HEK293 (cell line): ENCODE results near the gene MED13L.
"Not testable (repeated sequence)": the region's sequence is repeated elsewhere in the genome, so short reads cannot be mapped to it uniquely, and the experiment has no call there.

ENCODE experiments used
- CTCF ChIA-PET: fragments of 350-600 bp; formaldehyde crosslinking; extraction: SDS; loops from one replicate; lab custom pipeline; 2021; ENCODE audit warnings: antibody characterized with exemption; lab: Yijun Ruan, JAX
- POLR2A ChIA-PET: fragments of 300-600 bp; formaldehyde crosslinking; extraction: SDS; loops from one replicate; lab custom pipeline; 2020; ENCODE audit warnings: antibody characterized with exemption, inconsistent platforms; lab: Yijun Ruan, JAX
- H3K27ac ChIP-seq: fragments of 200-500 bp; sonication (Bioruptor generic); 2 replicates; pipeline ENCODE4 v1.5.1; 2014; ENCODE audit warnings: low read depth, low read length, control low read depth, inconsistent platforms; ENCODE audit errors: extremely low read depth
- H3K36me3 ChIP-seq, 2 experiments: fragments of 200-500 bp in 1 of 2; sonication (Bioruptor generic) in 1 of 2; 1 replicate in 1 of 2; 2 replicates in 1 of 2; pipeline ENCODE4 v1.5.1; 2014 to 2017; ENCODE audit warnings: inconsistent platforms in 2 of 2, low read length in 2 of 2; ENCODE audit not compliant: control insufficient read depth in 2 of 2, insufficient read depth in 1 of 2
- H3K4me1 ChIP-seq: fragments of 200-500 bp; sonication (Bioruptor generic); 2 replicates; pipeline ENCODE4 v1.5.1; 2014; ENCODE audit warnings: mild to moderate bottlenecking, low read length, inconsistent platforms; ENCODE audit not compliant: control insufficient read depth, insufficient read depth
- H3K4me3 ChIP-seq: 2 replicates; pipeline ENCODE4 v1.5.1; 2011; ENCODE audit warnings: low read depth, mild to moderate bottlenecking, control low read depth, low read length, moderate library complexity
- H3K9me3 ChIP-seq: fragments of 200-500 bp; sonication (Bioruptor generic); 2 replicates; pipeline ENCODE4 v1.5.1; 2014; ENCODE audit warnings: low read depth, low read length, inconsistent platforms; ENCODE audit not compliant: control insufficient read depth, insufficient read depth
- HIC1 ChIP-seq: fragments of 450-650 bp; formaldehyde crosslinking; IDR thresholded peaks from 2 replicates; pipeline ENCODE4 v1.5.1; 2016; ENCODE audit warnings: missing biosample characterization, missing genetic modification characterization
- INSM2 ChIP-seq: fragments of 450-650 bp; formaldehyde crosslinking; IDR thresholded peaks from 2 replicates; pipeline ENCODE4 v1.5.1; 2016; ENCODE audit warnings: missing biosample characterization, missing genetic modification characterization
- KLF10 ChIP-seq: fragments of 450-650 bp; IDR thresholded peaks from 2 replicates; pipeline ENCODE4 v1.5.1; 2018; ENCODE audit warnings: missing biosample characterization, mild to moderate bottlenecking, missing genetic modification characterization
- KLF9 ChIP-seq: fragments of 450-650 bp; formaldehyde crosslinking; IDR thresholded peaks from 2 replicates; pipeline ENCODE4 v1.5.1; 2016; ENCODE audit warnings: missing biosample characterization, missing genetic modification characterization, low read depth
- REPIN1 ChIP-seq: fragments of 450-650 bp; formaldehyde crosslinking; IDR thresholded peaks from 2 replicates; pipeline ENCODE4 v1.5.1; 2017; ENCODE audit warnings: missing biosample characterization, missing genetic modification characterization, low read depth
- SP3 ChIP-seq: fragments of 450-650 bp; formaldehyde crosslinking; IDR thresholded peaks from 2 replicates; pipeline ENCODE4 v1.5.1; 2016; ENCODE audit warnings: missing biosample characterization, missing genetic modification characterization
- WT1 ChIP-seq: fragments of 450-650 bp; formaldehyde crosslinking; IDR thresholded peaks from 2 replicates; pipeline ENCODE4 v1.5.1; 2016; ENCODE audit warnings: missing biosample characterization, missing genetic modification characterization
- ZNF202 ChIP-seq: fragments of 450-650 bp; formaldehyde crosslinking; IDR thresholded peaks from 2 replicates; pipeline ENCODE4 v1.5.1; 2016; ENCODE audit warnings: missing biosample characterization, missing genetic modification characterization, borderline replicate concordance
- ZNF239 ChIP-seq: fragments of 450-650 bp; formaldehyde crosslinking; IDR thresholded peaks from 2 replicates; pipeline ENCODE4 v1.5.1; 2016; ENCODE audit warnings: missing biosample characterization, missing genetic modification characterization
- ZNF26 ChIP-seq: fragments of 450-650 bp; formaldehyde crosslinking; IDR thresholded peaks from 2 replicates; pipeline ENCODE4 v1.5.1; 2016; ENCODE audit warnings: missing biosample characterization, missing genetic modification characterization
- ZNF366 ChIP-seq: fragments of 450-650 bp; formaldehyde crosslinking; conservative IDR thresholded peaks from 2 replicates; pipeline ENCODE4 v1.5.1; 2016; ENCODE audit warnings: missing biosample characterization, missing genetic modification characterization
- ZNF404 ChIP-seq: fragments of 450-650 bp; formaldehyde crosslinking; IDR thresholded peaks from 2 replicates; pipeline ENCODE4 v1.5.1; 2017; ENCODE audit warnings: missing biosample characterization, missing genetic modification characterization
- ZNF561 ChIP-seq: fragments of 450-650 bp; IDR thresholded peaks from 2 replicates; pipeline ENCODE4 v1.5.1; 2018; ENCODE audit warnings: missing biosample characterization, missing genetic modification characterization, borderline replicate concordance
- ZNF704 ChIP-seq: fragments of 450-650 bp; formaldehyde crosslinking; IDR thresholded peaks from 2 replicates; pipeline ENCODE4 v1.5.1; 2016; ENCODE audit warnings: missing biosample characterization, missing genetic modification characterization
- ZNF768 ChIP-seq: fragments of 450-650 bp; formaldehyde crosslinking; IDR thresholded peaks from 2 replicates; pipeline ENCODE4 v1.5.1; 2018; ENCODE audit warnings: missing biosample characterization, mild to moderate bottlenecking, missing genetic modification characterization
- TF ChIP-seq, protein P1 (sequence below): fragments of 450-650 bp; formaldehyde crosslinking; IDR thresholded peaks from 2 replicates; pipeline ENCODE4 v1.5.1; 2016; ENCODE audit warnings: missing biosample characterization, missing genetic modification characterization, borderline replicate concordance

The MED13L gene

DNA sequence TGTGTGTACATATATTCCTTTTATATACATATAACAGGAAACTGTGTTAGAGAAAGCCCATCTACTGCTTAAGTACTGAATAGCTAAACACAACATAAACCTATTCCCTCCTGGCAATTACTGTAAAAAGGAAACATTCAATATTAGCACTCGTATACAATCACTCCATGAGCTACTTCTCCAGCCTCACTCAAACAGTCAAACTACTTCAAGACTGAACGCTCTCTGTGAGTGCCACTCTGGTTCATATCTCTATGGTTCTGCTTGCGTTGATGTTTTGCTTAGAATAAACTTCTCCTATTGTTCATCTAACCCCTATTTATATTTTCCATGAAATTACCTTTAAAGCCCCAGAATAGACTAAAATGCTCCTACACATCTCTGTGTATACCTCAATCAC lies 243.7 kb downstream of the MED13L start:
- no peaks in the 10 kb centered on the region for H3K9me3 ChIP-seq
- TF ChIP-seq KLF10 (tag by site-specific recombination), result no peak
- 0 out of 3 replicates have a peak, but pooled peaks cover 0 to 3% of the 10 kb centered on the region in 2 experiments for H3K36me3 ChIP-seq
- no peak overlapping the region for H3K27ac ChIP-seq
- ChIA-PET POLR2A (no interaction called here), CTCF (interaction anchor here (0.6 to 1.4 kb wide), 2 partner anchors 12 to 724 kb away, joined by 3 read pairs; no protein-coding TSS in a partner anchor)
- no peak overlapping the region for H3K4me3 ChIP-seq
- peaks cover 2% of the 10 kb centered on the region; the same call in 1 of the 2 replicates for H3K4me1 ChIP-seq

DNA sequence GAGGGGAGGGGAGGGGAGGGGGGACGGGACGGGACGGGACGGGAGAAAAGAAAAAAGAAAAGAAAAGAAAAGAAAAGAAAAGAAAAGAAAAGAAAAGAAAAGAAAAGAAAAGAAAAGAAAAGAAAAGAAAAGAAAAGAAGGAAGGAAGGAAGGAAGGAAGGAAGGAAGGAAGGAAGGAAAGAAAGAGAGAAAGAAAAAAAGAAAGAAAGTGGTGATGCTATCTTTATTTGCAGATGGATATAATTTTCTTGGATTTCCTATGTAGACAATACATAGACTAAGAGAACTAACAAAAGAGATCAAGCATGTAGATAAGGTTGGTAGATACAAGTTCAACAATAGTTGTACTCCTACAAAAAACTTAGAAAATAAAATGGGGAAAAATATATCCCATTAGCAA lies 245.9 kb downstream of the MED13L start:
- H3K4me1 ChIP-seq, H3K4me3 ChIP-seq, H3K9me3 ChIP-seq, H3K27ac ChIP-seq, CTCF ChIA-PET, POLR2A ChIA-PET, H3K36me3 ChIP-seq: not testable (repeated sequence)
- TF ChIP-seq ZNF366 (tag by site-specific recombination), result peak; percentile 73
- TF ChIP-seq, all 188 proteins: peak for 1; not testable (repeated sequence) for 187

GRCh38 chr12:116028619-116029018 lies 248.9 kb downstream of the MED13L start:
- Histone ChIP-seq H3K27ac (no peak overlapping the region), H3K36me3 (0 out of 3 replicates have a peak, but pooled peaks cover 0 to 3% of the 10 kb centered on the region in 2 experiments), H3K4me3 (no peak overlapping the region), H3K9me3 (no peaks in the 10 kb centered on the region), H3K4me1 (peaks cover 5% of the 10 kb centered on the region; the same call in 1 of the 2 replicates)
- TF ChIP-seq ZNF26 (tag by site-specific recombination) (no peak), HIC1 (tag by site-specific recombination) (no peak), WT1 (tag by site-specific recombination) (no peak), ZNF561 (tag by site-specific recombination) (no peak), SP3 (no peak), ZNF704 (tag by site-specific recombination) (no peak), ZNF768 (tag by site-specific recombination) (no peak), INSM2 (tag by site-specific recombination) (no peak), KLF9 (tag by site-specific recombination) (no peak), ZNF202 (no peak), ZNF239 (no peak), REPIN1 (no peak), ZNF404 (no peak)
- TF ChIP-seq, protein P1, sequence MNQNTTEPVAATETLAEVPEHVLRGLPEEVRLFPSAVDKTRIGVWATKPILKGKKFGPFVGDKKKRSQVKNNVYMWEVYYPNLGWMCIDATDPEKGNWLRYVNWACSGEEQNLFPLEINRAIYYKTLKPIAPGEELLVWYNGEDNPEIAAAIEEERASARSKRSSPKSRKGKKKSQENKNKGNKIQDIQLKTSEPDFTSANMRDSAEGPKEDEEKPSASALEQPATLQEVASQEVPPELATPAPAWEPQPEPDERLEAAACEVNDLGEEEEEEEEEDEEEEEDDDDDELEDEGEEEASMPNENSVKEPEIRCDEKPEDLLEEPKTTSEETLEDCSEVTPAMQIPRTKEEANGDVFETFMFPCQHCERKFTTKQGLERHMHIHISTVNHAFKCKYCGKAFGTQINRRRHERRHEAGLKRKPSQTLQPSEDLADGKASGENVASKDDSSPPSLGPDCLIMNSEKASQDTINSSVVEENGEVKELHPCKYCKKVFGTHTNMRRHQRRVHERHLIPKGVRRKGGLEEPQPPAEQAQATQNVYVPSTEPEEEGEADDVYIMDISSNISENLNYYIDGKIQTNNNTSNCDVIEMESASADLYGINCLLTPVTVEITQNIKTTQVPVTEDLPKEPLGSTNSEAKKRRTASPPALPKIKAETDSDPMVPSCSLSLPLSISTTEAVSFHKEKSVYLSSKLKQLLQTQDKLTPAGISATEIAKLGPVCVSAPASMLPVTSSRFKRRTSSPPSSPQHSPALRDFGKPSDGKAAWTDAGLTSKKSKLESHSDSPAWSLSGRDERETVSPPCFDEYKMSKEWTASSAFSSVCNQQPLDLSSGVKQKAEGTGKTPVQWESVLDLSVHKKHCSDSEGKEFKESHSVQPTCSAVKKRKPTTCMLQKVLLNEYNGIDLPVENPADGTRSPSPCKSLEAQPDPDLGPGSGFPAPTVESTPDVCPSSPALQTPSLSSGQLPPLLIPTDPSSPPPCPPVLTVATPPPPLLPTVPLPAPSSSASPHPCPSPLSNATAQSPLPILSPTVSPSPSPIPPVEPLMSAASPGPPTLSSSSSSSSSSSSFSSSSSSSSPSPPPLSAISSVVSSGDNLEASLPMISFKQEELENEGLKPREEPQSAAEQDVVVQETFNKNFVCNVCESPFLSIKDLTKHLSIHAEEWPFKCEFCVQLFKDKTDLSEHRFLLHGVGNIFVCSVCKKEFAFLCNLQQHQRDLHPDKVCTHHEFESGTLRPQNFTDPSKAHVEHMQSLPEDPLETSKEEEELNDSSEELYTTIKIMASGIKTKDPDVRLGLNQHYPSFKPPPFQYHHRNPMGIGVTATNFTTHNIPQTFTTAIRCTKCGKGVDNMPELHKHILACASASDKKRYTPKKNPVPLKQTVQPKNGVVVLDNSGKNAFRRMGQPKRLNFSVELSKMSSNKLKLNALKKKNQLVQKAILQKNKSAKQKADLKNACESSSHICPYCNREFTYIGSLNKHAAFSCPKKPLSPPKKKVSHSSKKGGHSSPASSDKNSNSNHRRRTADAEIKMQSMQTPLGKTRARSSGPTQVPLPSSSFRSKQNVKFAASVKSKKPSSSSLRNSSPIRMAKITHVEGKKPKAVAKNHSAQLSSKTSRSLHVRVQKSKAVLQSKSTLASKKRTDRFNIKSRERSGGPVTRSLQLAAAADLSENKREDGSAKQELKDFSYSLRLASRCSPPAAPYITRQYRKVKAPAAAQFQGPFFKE, result no peak
- ChIA-PET POLR2A (no interaction called here), CTCF (no interaction called here)
